MM.1S (cell line): ENCODE measurements around the gene PRKD3.
A peak's percentile ranks its signal among the peaks of the same experiment; 100 is the strongest.

ENCODE experiments used
- DNase-seq: peaks from one replicate; pipeline ENCODE4 v3.0.0-alpha.2; 2015
- H2AFZ ChIP-seq: fragments of 300-600 bp; sonication (generic); 2 replicates; pipeline ENCODE4 v1.6.0; 2016; ENCODE audit warnings: antibody characterized with exemption, low read length
- H3F3A ChIP-seq: fragments of 300-600 bp; sonication (generic); 2 replicates; pipeline ENCODE4 v1.6.1; 2016; ENCODE audit warnings: mild to moderate bottlenecking, antibody characterized with exemption, low read length, moderate library complexity, mixed read lengths; ENCODE audit not compliant: insufficient read depth
- H3K27ac ChIP-seq: fragments of 300-600 bp; sonication (generic); 2 replicates; pipeline ENCODE4 v1.5.1; 2016; ENCODE audit warnings: mild to moderate bottlenecking, low read length
- H3K27me3 ChIP-seq: fragments of 300-600 bp; sonication (generic); replicated peaks from 2 replicates; pipeline ENCODE4 v1.6.0; 2016; ENCODE audit warnings: low read length; ENCODE audit not compliant: insufficient read depth
- H3K36me3 ChIP-seq: fragments of 300-600 bp; sonication (generic); replicated peaks from 2 replicates; pipeline ENCODE4 v1.6.1; 2016; ENCODE audit warnings: mild to moderate bottlenecking, low read length, mixed read lengths; ENCODE audit not compliant: insufficient read depth
- H3K4me1 ChIP-seq: fragments of 300-600 bp; sonication (generic); 2 replicates; pipeline ENCODE4 v1.6.1; 2016; ENCODE audit warnings: low read length, mixed read lengths
- H3K4me2 ChIP-seq: fragments of 300-600 bp; sonication (generic); 2 replicates; pipeline ENCODE4 v1.6.0; 2016; ENCODE audit warnings: low read depth, low read length
- H3K4me3 ChIP-seq: fragments of 300-600 bp; sonication (generic); 2 replicates; pipeline ENCODE4 v1.5.1; 2016; ENCODE audit warnings: low read length, mixed read lengths
- H3K79me2 ChIP-seq: fragments of 300-600 bp; sonication (generic); 2 replicates; pipeline ENCODE4 v1.6.1; 2016; ENCODE audit warnings: mixed run types, low read length, mixed read lengths
- H3K9ac ChIP-seq: fragments of 300-600 bp; sonication (generic); 2 replicates; pipeline ENCODE4 v1.6.1; 2016; ENCODE audit warnings: low read length, mixed read lengths
- H3K9me2 ChIP-seq: fragments of 300-600 bp; sonication (generic); replicated peaks from 2 replicates; pipeline ENCODE4 v1.6.1; 2016; ENCODE audit warnings: mild to moderate bottlenecking, low read length, mixed read lengths; ENCODE audit not compliant: insufficient read depth
- H3K9me3 ChIP-seq: fragments of 300-600 bp; sonication (generic); replicated peaks from 2 replicates; pipeline ENCODE4 v1.6.1; 2016; ENCODE audit warnings: mild to moderate bottlenecking, low read length, mixed read lengths; ENCODE audit not compliant: insufficient read depth
- H4K20me1 ChIP-seq: fragments of 300-600 bp; sonication (generic); 2 replicates; pipeline ENCODE4 v1.6.1; 2016; ENCODE audit warnings: mild to moderate bottlenecking, low read length, moderate library complexity, mixed read lengths; ENCODE audit not compliant: insufficient read depth
- CTCF ChIP-seq: fragments of 300-600 bp; sonication (generic); IDR thresholded peaks from 2 replicates; pipeline ENCODE4 v1.5.1; 2016; ENCODE audit warnings: antibody characterized with exemption, low read length, mixed read lengths
- EZH2 ChIP-seq: fragments of 300-600 bp; sonication (generic); optimal IDR thresholded peaks from 2 replicates; pipeline ENCODE3; 2017; ENCODE audit warnings: low read depth, mild to moderate bottlenecking, antibody characterized with exemption, low read length, mixed read lengths
- EZH2phosphoT487 ChIP-seq: fragments of 300-600 bp; sonication (generic); IDR thresholded peaks from 2 replicates; pipeline ENCODE4 v1.6.1; 2018; ENCODE audit warnings: antibody characterized with exemption, low read length

PRKD3 gene

DNA sequence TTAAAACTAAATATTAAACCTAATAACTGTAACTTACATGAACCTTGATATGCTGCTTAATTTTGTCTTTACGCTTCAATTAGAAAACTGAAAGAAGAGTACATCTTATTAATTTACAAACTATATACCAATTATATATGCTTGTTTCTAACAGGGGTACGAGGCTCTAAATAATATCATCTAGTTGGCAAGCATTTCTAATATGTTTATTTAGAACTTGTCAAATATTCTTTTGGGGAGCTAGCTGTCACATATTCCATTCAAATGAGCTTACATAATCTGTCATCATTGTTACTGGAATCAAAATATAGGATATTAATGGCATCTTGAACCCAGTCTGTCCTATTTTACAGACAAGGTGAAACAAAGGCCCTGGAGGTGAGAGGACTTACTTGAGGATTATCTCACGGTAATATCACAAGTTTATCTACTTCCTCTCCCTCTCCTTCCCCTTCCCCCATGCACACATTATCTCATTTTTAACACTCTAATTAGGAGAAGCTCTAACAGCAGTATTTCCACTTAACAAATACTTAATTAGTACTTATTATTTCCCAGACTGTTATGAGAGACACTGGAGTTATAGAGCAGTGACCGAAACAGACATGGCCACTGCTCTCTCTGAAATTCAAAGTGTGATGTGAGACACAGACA, 3.5 kb downstream of the PRKD3 start:
- peaks cover 96% of the 10 kb centered on the region for H3K79me2 ChIP-seq
- no peak overlapping the region for H2AFZ ChIP-seq
- TF ChIP-seq EZH2phosphoT487 (no peak), CTCF (no peak), EZH2 (no peak)
- H3K4me3 ChIP-seq, result peak overlapping the region; percentile 88
- peak overlapping the region; percentile 97 for H3K27ac ChIP-seq
- H3K4me2 ChIP-seq, result peak overlapping the region; percentile 90
- peak; percentile 50 for DNase-seq
- no peaks in the 10 kb centered on the region for H3K9me2 ChIP-seq
- H3K4me1 ChIP-seq, result no peaks in the 10 kb centered on the region
- H3F3A ChIP-seq, result peaks cover 73% of the 10 kb centered on the region
- no peaks in the 10 kb centered on the region for H3K27me3 ChIP-seq
- H3K36me3 ChIP-seq, result peaks cover 26% of the 10 kb centered on the region; the same call in 1 of the 2 replicates
- H4K20me1 ChIP-seq, result no peaks in the 10 kb centered on the region
- peak overlapping the region; percentile 99 for H3K9ac ChIP-seq
- no peaks in the 10 kb centered on the region for H3K9me3 ChIP-seq

- H3F3A ChIP-seq, result peaks cover 64% of the 10 kb centered on the region
- H3K4me3 ChIP-seq, result peak overlapping the region; percentile 88
- peaks cover 26% of the 10 kb centered on the region; the same call in 1 of the 2 replicates for H3K36me3 ChIP-seq
- peak overlapping the region; percentile 97 for H3K27ac ChIP-seq
- H3K4me1 ChIP-seq, result no peaks in the 10 kb centered on the region
- H3K79me2 ChIP-seq, result peaks cover 96% of the 10 kb centered on the region
- H3K4me2 ChIP-seq, result peak overlapping the region; percentile 90
- H4K20me1 ChIP-seq, result no peaks in the 10 kb centered on the region
- peak; percentile 66 for DNase-seq
- no peaks in the 10 kb centered on the region for H3K9me2 ChIP-seq
- no peaks in the 10 kb centered on the region for H3K27me3 ChIP-seq
- peak overlapping the region; percentile 99 for H3K9ac ChIP-seq
- no peaks in the 10 kb centered on the region for H3K9me3 ChIP-seq
- no peak overlapping the region for H2AFZ ChIP-seq
- TF ChIP-seq EZH2phosphoT487 (no peak), EZH2 (no peak), CTCF (no peak)
Measured at GRCh38 chr2:37319754-37320609, 4.7 kb downstream of the PRKD3 start.

- peak overlapping the region; percentile 99 for H3K9ac ChIP-seq
- peak; percentile 60 for DNase-seq
- H3K4me2 ChIP-seq, result peak overlapping the region; percentile 90
- H3K79me2 ChIP-seq, result peaks cover 100% of the 10 kb centered on the region
- no peak overlapping the region for H2AFZ ChIP-seq
- H4K20me1 ChIP-seq, result no peaks in the 10 kb centered on the region
- H3F3A ChIP-seq, result peaks cover 62% of the 10 kb centered on the region
- H3K27me3 ChIP-seq, result no peaks in the 10 kb centered on the region
- peaks cover 25% of the 10 kb centered on the region; the same call in 1 of the 2 replicates for H3K36me3 ChIP-seq
- H3K27ac ChIP-seq, result peak overlapping the region; percentile 97
- H3K9me3 ChIP-seq, result no peaks in the 10 kb centered on the region
- peak overlapping the region; percentile 88 for H3K4me3 ChIP-seq
- no peaks in the 10 kb centered on the region for H3K4me1 ChIP-seq
- TF ChIP-seq CTCF, result no peak
- TF ChIP-seq EZH2phosphoT487, result no peak
- no peak for TF ChIP-seq EZH2
- no peaks in the 10 kb centered on the region for H3K9me2 ChIP-seq
Measured at GRCh38 chr2:37318401-37318800, 6.2 kb downstream of the PRKD3 start.
